Middle frontal gyrus (tissue), 1 donor: ENCODE results near the gene TEX10.
"Not testable (repeated sequence)": the region's sequence is repeated elsewhere in the genome, so short reads cannot be mapped to it uniquely, and the experiment has no call there.

Source experiments
- DNase-seq: peaks from one replicate; pipeline ENCODE4 v3.0.0-alpha.2; 2015; ENCODE audit warnings: low spot score; ENCODE audit errors: extremely low spot score

TEX10 gene

DNA sequence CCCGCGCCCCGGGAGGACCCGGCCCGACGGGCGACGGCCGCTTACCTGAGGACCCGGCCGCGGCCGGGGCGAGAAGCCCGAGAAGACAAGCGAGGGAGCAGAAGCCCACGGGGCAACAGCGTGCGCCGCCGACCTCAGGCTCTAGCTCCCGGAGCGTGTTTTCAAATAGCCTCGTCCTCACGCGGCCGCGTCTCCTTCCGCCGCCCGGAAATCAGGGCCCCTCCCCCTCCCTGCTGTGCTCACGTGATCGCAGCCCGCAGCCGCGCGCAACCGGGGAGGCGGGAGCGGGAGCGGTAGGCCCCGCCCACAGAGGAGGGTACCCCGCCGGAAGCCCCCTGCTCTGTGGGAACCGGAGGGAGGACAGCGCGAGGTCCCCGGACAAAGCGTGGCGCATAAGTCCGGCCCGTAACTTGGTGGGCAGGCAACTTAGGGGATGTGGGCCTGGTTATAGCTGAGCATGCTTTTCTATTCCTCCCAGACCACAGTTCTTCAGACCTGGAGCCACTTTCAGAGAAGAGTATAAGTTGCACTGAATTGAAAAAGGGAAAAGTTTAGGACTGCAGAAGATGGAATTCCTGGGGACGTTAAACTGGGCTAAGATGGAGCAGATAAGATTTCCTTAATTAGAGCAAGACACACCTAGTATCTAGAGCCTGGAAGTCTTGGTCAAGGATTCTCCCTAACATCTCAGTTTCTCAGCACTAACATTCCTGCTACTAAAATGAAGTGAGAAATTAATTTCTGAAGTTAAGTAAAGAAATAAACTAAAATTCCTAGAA lies at the start of gene TEX10:
TEX10 (minus strand) TSS at position 216 of the 779 bp plus-strand sequence. CDS start 3,579 bp downstream, outside the sequence.
- peak; percentile 78 for DNase-seq

DNA sequence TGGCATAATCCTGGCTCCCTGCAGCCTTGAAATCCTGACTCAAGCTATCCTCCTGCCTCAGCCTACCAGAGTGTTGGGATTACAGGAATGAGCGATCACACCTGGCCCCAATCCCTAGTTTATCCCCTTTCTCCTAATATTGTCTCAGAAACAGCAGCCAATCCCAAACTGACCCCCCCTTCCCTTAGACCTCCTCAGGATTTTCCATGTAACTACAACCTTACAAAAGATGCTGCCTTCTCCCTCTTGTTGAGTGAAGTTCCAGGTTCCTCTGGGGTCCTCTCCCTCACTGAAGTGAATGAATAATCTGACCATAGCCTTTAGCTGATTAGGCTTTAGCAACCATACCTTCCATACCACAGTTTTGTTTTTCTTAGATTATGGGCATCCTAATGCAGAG lies 48.3 kb upstream of the TEX10 start:
- no peak for DNase-seq

DNA sequence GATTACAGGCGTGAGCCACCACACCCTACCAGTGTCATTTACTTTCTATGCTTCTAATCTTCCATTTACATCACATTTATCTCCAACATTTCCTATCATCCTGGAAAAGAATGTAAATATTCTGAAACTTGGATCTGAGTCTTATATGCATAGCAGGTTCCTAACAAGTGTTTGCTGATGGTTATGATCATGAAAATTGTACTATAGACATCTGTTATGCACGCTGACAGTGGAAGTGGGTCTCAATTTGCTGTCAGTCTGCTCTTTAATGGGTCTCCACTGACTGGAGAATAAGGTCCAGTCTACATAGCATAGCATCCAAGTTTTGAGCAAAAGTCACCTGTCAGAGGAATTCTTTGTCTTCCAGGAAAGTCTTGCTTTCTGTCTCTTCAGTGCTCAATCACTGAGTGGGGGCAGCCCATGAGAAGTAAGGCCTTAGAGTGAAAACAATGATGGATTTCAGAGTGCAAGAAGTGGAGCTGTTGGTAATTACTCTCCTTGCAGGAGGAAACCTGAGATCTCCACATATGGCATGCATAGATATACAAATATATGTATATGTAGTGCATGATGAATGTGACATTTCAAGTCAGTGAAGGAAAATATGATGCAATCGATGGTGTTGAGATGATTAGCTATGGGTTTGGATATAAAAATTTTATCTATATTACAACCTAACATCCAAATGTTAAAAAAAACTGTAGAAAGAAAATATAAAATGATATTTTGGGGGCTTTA lies 45.0 kb upstream of the TEX10 start:
- DNase-seq = no peak

DNA sequence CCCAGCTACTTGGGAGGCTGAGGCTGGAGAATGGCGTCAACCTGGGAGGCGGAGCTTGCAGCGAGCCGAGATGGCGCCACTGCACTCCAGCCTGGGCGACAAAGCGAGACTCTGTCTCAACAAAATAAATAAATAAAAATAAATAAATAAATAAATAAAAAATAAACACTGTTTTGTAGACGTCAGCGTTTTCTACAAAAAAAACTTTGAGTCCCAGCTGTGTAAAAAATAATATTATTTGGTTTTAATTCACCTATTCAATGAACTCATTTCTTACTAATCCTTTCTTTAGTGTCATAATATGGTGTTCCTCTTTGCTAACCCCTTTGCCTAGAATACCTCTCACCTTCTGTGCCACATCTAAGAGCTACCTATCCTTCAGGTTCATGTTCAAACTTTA lies 44.0 kb upstream of the TEX10 start:
- no peak for DNase-seq

DNA sequence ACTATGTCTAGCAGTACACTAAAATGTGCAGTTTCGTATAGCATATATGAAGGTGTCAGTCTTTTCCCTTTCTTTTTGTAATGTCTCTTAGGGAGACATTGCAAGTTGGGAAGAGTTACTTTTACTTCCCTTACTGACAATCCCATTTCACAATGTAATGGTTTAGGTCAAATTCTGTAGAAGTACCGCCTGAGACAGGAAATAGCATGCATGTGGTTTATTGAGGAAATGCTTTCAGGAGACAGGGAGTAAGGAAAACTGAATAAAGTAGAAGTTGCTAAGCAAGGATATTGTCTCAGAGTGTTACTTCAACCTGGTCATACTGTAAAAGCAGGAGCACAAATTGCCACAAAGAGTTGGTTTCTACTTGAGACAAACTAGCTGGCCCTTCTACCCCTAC lies 42.1 kb upstream of the TEX10 start:
- DNase-seq = no peak

DNA sequence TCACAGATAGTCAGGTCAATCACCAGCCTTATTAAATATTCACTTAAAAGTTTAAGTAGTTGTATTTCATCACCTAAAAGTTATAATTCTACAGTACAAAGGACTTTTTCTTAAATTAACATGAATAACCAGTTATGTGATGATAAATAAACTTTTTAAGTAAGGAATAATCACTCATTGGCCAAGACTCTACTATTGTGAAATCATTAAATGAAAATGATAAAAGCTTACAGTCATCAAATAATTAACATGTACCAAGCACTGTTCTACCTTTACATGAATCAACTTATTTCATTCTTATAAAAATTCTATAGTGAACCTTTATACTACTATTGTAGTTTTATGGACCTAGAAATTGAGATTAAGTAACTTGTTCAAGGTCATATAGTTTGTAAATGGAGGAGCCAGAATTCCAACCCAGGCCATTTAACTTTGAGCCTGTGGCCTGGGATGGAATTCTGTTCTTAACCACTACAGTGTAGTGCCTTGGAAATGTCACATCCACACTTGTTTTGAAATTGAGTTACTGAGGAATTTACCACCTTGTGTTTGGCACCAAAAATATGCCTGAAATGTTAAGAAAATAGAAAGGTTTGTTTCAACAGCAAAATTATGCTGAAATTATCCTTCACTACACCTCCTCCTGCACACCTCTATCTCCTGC lies 41.4 kb upstream of the TEX10 start:
- no peak for DNase-seq

DNA sequence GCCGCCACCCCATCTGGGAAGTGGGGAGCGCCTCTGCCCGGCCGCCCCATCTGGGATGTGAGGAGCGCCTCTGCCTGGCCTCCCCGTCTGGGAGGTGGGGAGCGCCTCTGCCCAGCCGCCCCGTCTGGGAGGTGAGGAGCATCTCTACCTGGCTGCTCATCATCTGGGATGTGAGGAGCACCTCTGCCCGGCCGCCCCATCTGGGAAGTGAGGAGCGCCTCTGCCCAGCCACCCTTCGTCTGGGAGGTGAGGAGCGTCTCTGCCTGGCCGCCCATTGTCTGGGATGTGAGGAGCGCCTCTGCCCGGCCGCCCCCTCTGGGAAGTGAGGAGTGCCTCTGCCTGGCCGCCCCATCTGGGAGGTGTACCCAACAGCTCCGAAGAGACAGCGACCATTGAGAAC lies 40.2 kb upstream of the TEX10 start:
- not testable (repeated sequence) for DNase-seq

DNA sequence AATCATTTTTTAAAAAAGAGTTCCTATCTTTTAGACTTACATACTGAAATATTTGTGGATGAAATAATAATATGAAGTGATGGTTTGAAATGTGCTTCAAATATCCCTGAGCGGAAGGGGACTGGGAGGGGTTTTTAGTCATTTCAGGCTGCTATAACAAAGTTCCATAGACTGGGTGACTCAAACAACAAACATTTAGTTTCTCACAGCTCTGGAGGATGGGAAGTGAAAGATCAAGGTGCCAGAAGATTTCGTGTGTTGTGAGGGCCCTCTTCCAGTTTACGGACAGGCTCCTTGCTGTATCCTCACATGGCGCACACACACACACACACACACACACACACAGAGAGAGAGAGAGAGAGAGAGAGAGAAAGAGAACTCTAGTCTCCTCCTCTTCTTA lies 27.1 kb upstream of the TEX10 start:
- no peak for DNase-seq

DNA sequence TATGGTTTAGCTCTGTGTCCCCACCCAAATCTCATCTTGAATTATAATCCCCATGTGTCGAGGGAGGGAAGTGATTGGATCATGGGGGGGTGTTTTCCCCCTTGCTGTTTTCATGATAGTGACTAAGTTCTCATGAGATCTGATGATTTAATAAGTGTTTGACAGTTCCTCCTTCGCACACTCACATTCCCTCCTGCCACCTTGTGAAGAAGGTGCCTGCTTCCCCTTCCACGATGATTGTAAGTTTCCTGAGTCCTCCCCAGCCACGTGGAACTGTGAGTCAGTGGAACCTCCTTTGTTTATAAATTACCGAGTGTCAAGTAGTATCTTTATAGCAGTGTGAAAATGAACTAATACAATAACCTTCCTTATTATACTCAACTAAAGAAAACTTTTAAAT lies 24.3 kb upstream of the TEX10 start:
- no peak for DNase-seq

DNA sequence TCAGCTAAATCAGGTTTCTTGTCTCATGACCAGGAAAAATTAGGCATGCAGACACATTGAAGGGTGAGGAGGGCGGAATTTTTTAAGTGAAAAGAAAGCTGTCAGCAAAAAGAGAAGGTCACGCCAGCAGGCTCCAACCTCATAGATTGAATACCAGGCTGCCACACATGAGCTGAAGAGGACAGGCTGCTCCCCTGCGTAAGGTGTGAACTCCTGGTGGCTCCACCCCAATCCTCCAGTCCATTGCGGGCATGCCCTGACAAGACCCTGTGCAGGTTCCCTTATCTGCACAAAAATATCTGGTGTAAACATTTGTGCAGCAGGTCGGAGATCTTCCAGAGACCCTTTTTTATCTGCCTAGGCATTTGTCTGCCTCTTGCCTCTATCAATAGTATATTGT lies 22.9 kb upstream of the TEX10 start:
- DNase-seq = no peak

DNA sequence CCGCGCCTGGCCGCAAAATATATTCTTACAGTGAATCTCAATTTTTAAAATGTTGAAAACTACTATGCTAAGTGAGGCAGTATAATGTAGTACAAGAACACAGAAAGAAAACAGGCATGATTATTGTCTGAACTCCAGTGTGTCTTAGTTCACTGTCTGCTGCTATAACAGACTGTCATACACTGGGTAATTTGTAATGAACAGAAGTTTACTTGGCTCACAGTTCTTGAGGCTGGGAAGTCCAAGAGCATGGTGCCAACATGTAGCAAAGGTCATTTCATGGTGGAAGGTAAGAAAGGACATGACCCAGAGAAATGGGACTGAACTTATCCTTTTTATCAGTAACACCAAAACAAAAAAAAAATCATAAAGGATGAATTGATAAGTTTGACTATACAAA lies 19.9 kb upstream of the TEX10 start:
- no peak for DNase-seq

DNA sequence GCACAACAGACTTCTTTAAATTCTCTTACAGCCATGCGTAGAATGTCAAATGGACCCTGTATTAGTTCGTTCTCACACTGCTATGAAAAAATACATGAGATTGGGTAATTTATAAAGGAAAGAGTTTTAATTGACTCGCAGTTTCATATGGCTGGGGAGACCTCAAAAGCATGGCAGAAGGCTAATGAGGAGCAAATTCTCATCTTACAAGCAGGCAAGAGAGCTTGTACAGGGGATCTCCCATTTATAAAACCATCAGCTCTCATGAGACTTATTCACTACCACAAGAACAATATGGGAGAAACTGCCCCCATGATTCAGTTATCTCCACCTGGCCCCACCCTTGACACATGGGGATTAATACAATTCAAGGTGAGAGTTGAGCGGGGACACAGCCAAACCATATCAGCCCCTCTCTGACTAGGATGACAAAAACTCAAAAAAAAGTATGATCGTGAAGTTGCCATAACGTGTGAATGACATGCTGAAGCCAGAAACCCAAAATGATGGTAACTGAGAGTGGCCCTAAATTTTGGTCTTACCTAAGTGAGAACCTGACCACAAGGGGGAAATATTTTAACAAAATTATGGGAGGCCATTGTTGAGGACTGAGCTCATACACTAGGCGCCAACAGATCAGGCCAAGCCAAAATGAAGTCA lies 17.5 kb upstream of the TEX10 start:
- no peak for DNase-seq

DNA sequence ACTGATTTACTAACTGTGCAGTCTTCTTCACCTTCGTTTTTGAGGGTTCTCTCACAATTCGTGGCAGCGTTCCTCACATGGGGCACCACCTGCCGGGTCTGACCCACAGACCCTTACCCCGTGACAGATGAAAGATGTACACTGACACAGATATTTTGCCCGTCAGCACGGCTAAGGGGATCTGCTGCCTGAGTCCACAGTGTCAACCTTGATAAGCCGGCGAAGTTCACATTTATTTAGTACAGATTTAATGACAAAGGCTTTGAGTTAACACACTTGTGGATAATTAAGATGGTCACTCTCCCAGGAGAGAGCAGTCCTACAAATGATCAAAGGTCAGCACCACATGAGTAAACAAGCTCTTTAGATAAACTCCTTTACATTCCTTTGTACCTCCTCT lies 15.9 kb upstream of the TEX10 start:
- no peak for DNase-seq

DNA sequence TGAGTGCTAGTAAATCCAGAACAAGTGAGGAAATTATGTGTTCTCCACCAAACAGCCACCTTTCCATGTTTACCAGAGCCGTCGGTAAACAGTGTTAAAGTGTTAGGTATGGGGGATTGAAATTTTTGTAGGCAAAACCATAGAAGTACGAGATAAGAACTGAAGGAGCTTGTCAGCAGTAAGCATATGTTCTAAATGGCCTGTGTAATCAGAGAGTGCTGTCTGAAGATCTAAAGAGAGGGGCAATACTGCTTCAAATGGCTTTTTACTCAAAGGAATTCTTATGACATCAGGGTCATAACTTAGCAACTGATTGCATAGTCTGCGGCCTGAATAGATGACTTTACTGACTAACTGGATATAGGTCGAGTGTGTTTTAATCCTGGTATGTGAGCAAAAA lies 13.4 kb upstream of the TEX10 start:
- no peak for DNase-seq

DNA sequence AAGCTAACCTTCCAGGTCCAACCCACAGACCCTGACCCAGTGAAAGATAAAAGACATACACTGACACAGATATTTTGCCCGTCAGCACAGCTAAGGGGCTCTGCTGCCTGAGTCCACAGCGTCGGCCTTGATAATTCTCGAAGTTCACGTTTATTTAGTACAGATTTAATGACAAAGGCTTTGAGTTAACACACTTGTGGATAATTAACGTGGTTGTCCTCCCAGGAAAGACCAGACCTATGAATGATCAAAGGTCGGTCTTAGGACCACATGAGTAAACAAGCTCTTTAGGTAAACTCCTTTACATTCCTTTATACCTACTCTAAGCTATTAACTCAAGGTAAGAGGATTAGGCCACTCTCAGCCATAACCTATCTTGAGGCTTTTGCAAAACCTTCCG lies 11.3 kb upstream of the TEX10 start:
- no peak for DNase-seq

DNA sequence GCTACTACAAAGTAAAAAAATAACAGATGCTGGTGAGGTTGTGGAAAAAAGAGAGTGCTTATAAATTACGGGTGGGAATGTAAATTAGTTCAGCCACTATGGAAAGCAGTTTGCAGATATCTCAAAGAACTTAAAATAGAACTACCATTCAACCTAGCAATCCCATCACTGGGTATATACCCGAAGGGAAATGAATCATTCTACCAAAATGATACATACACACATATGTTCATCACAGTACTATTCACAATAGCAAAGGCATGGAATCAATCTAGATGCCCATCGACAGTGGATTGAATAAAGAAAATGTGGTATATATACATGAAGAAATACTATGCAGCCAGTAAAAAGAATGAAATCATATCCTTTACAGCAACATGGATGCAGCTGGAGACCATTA lies 6.3 kb upstream of the TEX10 start:
- no peak for DNase-seq

DNA sequence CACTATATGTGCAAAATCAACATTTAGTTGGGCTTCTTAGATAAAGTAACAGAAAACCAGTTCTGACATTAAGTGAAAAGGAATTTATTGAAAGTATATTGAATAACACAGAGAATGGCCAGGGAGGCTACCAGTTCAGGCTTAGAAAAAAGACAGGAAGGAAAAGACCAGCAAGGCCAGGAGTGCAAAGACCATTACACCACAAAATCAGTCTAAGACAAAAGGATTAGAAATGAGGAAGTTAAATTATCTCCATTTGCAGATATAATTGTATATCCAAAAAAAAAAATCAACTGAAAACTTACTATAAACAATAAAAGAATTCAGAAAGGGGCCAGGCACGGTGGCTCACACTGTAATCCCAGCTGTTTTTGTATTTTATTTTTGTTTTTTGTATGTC lies 4.8 kb upstream of the TEX10 start:
- DNase-seq = no peak

DNA sequence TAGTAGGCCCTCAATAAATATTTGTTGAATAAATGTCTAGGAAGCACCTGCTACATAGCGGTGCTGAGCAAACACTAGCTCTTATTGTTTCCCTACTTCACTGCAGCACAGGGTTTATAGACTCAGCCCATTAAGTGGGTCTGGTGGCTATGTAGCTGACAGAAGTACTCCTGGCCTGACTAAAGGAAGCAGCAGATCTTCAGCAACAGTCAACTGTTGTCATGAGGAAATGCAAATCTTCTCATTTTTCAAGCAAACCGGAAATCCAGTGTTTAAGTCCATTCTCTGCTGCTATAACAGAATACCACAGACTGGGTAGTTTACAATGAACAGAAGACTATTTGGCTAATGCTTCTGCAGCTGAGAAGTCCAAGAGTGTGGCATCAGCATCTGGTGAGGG lies 2.8 kb upstream of the TEX10 start:
- no peak for DNase-seq

DNA sequence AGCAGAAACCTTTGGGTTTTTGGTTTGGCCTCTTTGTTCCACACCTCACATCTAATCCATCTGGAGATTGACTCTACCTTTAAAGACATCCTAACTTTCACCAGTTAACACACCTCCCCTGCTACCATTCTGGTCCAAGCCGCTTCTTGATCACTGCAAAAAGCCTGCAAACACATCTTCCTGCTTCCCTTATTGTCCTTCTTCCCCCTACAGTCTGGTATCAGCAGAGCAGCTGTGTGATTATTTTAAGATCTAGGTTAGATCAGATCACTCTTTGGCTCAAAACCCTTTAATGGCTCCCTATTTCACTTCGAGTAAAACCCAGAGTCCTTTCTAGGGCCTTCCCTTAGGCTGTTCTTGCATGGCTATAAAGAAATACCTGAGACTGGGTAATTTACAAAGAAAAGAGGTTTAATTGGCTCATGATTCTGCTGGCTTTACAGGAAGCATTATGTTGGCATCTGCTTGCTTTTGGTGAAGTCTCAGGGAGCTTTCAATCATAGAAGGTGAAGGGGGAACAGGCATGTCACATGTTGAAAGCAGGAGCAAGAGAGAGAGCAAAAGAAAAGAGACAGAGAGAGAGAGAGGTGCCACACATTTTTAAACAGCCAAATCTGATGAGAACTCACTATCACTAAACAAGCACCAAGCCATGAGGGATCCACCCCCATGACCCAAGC lies 1.5 kb upstream of the TEX10 start:
- no peak for DNase-seq

DNA sequence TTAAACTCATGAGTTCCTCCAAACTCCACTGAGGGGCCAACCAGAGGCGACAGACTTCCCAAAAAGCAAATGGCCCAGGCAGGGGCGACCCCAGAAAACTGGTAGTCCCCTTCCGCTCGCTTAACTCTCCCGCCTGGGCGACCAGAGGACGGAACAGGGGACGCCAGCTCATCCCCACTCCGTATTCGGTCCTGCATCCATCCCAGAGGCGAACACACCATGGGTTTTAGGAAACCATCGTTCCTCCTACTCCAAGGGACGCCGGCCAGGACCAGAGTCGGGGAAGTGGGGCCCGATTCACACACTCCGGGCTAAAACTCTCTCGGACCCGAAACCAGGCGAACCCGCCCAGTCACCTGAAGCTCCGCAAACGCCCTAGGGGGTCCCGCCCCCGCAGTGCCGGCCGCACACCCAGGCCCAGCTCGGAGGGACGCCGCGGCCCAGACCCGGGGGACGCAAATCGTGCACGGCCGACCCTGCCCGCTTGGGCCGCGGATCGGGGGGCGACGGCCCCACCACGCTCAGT lies 478 bp downstream of the TEX10 start:
- no peak for DNase-seq

DNA sequence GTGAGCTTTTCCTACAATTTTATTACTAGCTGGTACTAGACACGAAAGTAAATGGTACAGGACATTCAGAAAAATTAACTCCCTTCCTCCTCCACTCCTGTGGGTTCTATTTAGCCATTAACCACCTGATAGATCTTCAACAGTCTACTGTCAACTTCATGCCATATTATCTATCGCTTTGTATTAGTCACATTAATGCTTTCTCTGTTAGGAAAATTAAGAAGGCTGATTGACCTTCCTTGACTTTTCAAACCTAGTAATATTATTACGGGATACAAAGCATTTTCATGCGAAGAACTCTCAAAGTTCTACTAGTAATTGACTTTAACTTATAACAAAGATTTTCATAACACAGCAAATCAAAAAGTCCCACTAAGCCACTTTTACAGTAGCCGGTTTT lies 1.2 kb downstream of the TEX10 start:
- DNase-seq = no peak
